ENCODE results near the gene IGF2BP1.

DNA sequence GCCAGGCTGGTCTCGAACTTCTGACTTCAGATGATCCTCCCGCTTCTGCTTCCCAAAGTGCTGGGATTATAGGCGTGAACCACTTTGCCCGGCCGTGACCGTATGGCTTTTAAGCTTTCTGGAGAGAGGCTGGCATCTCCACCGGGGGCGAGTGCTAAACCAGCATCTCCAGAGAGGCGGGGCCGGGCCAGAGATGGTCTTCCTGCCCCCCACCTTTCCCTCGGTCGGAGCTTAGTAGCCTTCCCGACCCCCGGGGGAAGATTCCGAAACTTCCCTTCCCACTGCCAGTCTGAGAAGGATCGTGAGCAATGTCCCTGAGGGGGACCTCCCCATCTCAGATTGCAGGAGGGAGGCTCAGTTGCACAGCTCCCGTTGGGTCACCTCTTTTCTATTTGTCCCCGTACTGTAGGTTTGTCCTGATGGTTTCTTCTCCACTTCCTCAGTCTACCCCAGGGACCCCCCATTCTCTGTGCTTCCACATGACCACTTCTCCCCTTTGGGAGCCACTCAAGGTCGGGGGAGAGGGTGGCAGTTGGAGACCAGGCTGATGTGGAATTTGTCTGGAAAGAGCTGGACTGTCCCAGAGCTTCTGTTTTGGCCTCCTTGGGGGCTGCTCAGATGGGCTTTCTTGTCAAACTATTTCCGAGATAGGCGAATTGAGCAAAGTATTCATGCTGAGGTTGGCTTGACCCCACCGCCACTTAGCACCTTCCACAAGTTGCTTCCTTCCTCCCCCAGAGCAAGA is 18.2 kb downstream of the IGF2BP1 start:
- no peak for TF ChIP-seq POLR2A (IDR thresholded peaks at IDR 0.05)
- TF ChIP-seq, protein P1, sequence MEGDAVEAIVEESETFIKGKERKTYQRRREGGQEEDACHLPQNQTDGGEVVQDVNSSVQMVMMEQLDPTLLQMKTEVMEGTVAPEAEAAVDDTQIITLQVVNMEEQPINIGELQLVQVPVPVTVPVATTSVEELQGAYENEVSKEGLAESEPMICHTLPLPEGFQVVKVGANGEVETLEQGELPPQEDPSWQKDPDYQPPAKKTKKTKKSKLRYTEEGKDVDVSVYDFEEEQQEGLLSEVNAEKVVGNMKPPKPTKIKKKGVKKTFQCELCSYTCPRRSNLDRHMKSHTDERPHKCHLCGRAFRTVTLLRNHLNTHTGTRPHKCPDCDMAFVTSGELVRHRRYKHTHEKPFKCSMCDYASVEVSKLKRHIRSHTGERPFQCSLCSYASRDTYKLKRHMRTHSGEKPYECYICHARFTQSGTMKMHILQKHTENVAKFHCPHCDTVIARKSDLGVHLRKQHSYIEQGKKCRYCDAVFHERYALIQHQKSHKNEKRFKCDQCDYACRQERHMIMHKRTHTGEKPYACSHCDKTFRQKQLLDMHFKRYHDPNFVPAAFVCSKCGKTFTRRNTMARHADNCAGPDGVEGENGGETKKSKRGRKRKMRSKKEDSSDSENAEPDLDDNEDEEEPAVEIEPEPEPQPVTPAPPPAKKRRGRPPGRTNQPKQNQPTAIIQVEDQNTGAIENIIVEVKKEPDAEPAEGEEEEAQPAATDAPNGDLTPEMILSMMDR (IDR thresholded peaks at IDR 0.05), result no peak
- TF ChIP-seq POLR2AphosphoS5 (IDR thresholded peaks at IDR 0.05), result no peak
- no peak for TF ChIP-seq EP300 (IDR thresholded peaks at IDR 0.05)

All from sigmoid colon (tissue), 4 donors.